IPS-15b (cell line): Measurements from ENCODE around the gene SGTA.
A peak's percentile ranks its signal among the peaks of the same experiment; 100 is the strongest.

Experiments used
- H3K27me3 ChIP-seq: one replicate; pipeline ENCODE4 v1.6.1; 2013; ENCODE audit warnings: low read length; ENCODE audit not compliant: control insufficient read depth, insufficient read depth
- H3K36me3 ChIP-seq: one replicate; pipeline ENCODE4 v1.6.1; 2013; ENCODE audit warnings: low read length; ENCODE audit not compliant: control insufficient read depth, insufficient read depth
- H3K4me1 ChIP-seq: one replicate; pipeline ENCODE4 v1.6.1; 2013; ENCODE audit warnings: mild to moderate bottlenecking, low read length; ENCODE audit not compliant: control insufficient read depth, insufficient read depth
- H3K4me3 ChIP-seq: one replicate; pipeline ENCODE4 v1.5.1; 2013; ENCODE audit warnings: low read depth, low read length
- H3K9ac ChIP-seq: one replicate; pipeline ENCODE4 v1.6.1; 2013; ENCODE audit warnings: low read depth, mild to moderate bottlenecking, low read length
- H3K9me3 ChIP-seq: one replicate; pipeline ENCODE4 v1.6.1; 2013; ENCODE audit warnings: mild to moderate bottlenecking, low read length; ENCODE audit not compliant: control insufficient read depth, insufficient read depth

SGTA gene

DNA sequence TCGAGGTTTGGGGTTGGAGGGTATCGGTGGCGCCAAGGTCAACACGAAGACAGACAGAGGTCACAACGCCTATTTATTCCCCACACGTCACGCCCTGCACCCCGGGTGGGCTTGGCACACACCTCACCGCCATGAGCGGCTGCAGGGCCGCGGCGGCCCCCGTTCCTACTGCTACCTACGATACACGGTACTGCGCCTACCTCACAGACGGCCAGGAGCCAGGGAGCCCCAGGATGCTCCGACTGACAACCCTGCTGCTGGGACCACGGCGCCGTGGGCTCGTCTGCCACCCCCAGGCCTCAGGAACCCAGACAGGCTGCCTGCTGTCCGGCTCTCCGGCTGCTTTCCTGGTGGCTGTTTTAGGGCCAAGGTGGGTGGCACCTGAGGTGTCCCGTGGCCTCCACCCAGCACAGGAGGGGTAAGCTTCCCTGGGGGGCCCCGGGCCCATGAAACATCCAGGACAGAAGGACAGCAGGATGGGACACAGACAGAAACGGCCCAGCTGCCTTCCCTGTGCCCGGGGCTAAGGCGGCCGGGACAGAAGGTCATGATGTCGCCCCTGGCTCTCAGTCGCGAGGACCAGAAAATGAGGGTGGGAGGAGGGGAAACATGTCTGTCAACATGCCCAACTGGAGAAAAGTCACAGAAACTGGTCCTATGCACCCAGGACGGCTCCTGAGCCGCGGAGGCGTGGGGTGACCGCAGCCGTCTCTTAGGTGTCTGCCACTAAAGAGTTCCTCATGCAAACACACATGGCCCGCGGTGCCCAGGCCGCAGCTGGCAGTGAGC lies 28.2 kb downstream of the SGTA start:
- Histone ChIP-seq H3K9ac (no peak overlapping the region), H3K36me3 (peaks cover 48% of the 10 kb centered on the region), H3K4me1 (no peaks in the 10 kb centered on the region)

DNA sequence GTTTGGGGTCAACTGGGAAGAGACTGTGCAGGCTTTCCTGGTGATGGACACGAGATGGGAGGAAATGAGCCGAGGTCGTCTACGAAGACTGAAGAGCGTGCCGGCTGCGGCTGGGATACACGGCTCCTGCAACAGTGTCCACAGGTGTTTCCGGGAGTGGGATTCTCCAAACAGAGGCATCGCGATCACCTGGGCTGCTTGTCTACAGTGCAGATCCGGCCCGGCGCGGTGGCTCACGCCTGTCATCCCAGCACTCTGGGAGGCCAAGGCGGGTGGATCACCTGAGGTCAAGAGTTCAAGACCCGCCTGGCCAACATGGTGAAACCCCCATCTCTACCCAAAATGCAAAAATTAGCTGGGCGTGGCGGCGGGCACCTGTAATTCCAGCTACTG lies 31.6 kb downstream of the SGTA start:
- Histone ChIP-seq H3K4me1 (no peaks in the 10 kb centered on the region), H3K9me3 (no peaks in the 10 kb centered on the region), H3K27me3 (no peaks in the 10 kb centered on the region), H3K4me3 (no peak overlapping the region), H3K9ac (no peak overlapping the region), H3K36me3 (peaks cover 31% of the 10 kb centered on the region)

More for the DNA sequence above, 28.2 kb downstream of the SGTA start:
- Histone ChIP-seq H3K4me3 (no peak overlapping the region), H3K27me3 (no peaks in the 10 kb centered on the region), H3K9me3 (no peaks in the 10 kb centered on the region)

DNA sequence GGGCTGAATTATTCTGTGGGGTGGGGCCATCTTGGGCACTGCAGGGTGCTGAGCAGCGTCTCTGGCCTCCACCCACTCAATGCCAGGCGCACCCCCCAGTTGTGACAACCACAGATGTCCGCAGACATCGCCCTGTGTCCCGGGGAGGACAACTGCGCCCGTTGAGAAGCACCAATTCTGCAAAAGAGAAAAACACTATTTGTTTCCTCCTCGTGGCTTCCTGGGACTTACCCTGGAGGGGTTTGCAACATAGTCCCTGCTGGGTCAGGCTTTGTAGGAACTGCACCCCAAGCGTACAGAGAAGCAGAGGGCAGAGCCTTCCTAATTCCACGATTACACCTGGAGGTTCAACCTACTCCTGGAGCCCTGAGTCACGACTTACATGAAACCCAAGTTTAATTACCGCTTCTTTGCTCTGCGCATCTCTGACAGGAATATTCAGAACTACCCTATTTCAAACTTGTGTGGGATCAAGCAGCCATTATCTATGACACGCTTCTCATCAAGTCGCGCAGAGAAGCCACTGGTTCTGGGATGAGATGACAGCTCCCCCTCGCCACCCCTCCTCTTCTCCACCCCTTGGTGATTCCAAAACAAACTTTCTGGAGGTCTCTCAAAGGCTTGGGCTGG lies 32.1 kb downstream of the SGTA start:
- no peaks in the 10 kb centered on the region for H3K27me3 ChIP-seq
- no peak overlapping the region for H3K4me3 ChIP-seq
- H3K9ac ChIP-seq = no peak overlapping the region
- H3K36me3 ChIP-seq = peaks cover 31% of the 10 kb centered on the region
- H3K4me1 ChIP-seq = no peaks in the 10 kb centered on the region
- H3K9me3 ChIP-seq = no peaks in the 10 kb centered on the region

DNA sequence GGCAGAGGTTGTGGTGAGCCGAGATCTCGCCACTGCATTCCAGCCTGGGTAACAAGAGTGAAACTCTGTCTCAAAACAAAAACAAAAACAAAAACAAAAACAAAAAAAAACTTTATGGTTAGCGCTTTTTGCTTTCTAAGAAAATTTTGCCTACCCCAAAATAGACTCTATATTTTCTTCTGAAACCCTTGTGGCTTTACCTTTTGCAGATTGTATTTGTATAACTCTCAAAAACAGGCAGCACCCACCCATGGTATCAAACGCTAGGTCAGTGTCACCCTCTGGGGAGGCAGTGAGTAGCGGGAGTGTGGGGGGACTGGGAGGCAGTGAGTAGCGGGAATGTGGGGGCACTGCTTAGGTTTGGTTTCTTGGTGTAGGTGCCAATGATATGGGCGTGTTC lies 35.7 kb downstream of the SGTA start:
- no peaks in the 10 kb centered on the region for H3K9me3 ChIP-seq
- no peak overlapping the region for H3K4me3 ChIP-seq
- no peaks in the 10 kb centered on the region for H3K36me3 ChIP-seq
- H3K27me3 ChIP-seq = peaks cover 5% of the 10 kb centered on the region
- no peaks in the 10 kb centered on the region for H3K4me1 ChIP-seq
- H3K9ac ChIP-seq = no peak overlapping the region

DNA sequence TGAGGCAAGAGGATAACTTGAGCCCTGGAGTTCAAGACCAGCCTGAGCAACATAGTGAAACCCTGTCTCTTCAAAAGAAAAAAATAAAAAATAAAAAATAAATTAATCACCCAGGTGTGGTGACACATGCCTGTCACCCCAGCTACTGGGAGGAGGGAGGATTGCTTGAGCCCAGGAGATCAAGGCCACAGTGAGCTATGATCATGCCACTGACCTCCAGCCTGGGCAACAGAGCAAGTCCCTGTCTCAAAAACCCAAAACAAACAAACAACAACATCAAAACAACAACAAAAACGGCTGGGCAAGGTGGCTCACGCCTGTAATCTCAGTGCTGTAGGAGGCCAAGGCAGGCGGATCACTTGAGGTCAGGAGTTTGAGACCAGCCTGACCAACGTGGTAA lies 39.0 kb downstream of the SGTA start:
- Histone ChIP-seq H3K27me3 (peaks cover 5% of the 10 kb centered on the region), H3K9ac (no peak overlapping the region), H3K4me3 (no peak overlapping the region), H3K36me3 (no peaks in the 10 kb centered on the region), H3K4me1 (no peaks in the 10 kb centered on the region), H3K9me3 (no peaks in the 10 kb centered on the region)

DNA sequence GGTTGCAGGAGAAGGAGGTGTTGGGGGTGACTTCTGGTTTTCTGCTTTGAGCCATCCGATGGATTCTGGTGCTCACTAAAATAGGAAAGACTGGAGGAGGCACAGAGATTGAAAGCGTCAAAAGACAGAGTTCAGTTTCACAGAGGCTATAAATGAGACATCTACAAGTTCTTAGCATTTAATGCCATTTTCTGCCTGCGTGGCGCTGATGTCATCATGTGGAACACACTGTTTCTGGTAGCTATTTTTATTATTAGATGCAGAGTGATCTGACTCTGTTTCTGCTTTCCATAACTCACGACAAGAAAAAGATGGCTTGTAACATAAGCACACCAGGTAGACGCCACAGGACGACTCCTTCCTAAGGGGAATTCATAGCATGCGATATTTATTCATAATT lies 40.0 kb downstream of the SGTA start:
- Histone ChIP-seq H3K27me3 (peaks cover 5% of the 10 kb centered on the region), H3K9me3 (no peaks in the 10 kb centered on the region), H3K4me3 (no peak overlapping the region), H3K4me1 (no peaks in the 10 kb centered on the region), H3K9ac (no peak overlapping the region), H3K36me3 (no peaks in the 10 kb centered on the region)

DNA sequence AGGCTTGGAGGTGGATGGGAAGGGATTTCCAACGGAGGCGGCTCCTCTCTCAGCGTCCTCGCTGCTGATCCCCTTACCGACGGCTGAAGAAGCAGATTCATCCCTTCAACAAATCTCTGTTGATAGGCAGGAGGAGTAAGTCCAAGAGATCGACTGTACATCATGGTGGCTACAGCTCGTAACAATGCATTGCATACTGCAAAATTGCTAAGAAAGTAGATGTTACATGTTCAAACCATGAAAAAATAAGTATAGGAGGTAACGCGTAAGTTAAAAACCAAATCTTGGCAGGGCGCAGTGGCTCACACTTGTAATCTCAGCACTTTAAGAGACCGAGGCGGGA lies 42.8 kb downstream of the SGTA start:
- no peak overlapping the region for H3K9ac ChIP-seq
- no peaks in the 10 kb centered on the region for H3K9me3 ChIP-seq
- peaks cover 15% of the 10 kb centered on the region for H3K36me3 ChIP-seq
- H3K4me1 ChIP-seq = no peaks in the 10 kb centered on the region
- no peak overlapping the region for H3K4me3 ChIP-seq
- H3K27me3 ChIP-seq = peaks cover 5% of the 10 kb centered on the region

DNA sequence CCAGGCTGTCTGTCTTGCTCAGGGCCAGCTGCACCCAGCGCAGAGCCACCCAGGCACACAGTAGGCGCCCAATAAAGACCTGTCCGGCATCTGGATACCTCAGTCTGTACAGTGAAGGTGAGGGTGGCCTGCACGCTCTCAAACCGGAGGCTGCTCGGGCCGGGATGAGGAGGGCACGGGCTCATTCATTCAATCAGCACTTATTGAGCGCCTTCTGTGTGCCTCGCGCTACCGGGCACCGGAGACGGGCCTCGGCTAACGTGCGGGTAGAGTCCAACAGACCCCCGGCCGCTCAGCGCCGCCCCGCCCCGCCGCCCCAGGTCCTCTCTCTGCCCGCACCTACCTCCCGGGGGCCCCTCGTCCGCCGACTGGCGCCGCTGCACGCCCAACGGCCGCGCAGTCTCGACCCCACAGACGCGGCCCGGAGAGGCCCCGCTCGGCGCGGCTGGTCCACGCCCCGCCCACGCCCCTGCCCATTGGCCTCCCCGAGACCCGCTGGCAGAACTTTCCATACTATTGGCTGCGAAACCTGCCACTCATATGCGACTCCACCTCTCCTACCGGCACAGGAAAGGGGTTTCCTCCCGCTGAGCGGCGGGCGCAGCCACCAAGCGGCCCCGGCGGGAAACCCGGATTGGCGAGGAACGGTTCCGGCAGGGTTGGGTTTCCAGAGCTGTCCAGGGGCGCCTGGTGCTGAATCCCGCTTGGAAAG lies 43.3 kb downstream of the SGTA start, which contains the start of gene SLC39A3:
Gene SLC39A3, minus strand, starts transcription at position 416 of the 712 bp plus-strand sequence. CDS start 2,760 bp downstream, outside the sequence.
- H3K9ac ChIP-seq = no peak within 1 kb of the TSS
- H3K27me3 ChIP-seq = peaks cover 5% of the 10 kb centered on the region
- peaks cover 20% of the 10 kb centered on the region for H3K36me3 ChIP-seq
- no peaks in the 10 kb centered on the region for H3K9me3 ChIP-seq
- H3K4me3 ChIP-seq = peak within 1 kb of the TSS; percentile 87
- H3K4me1 ChIP-seq = no peaks in the 10 kb centered on the region

DNA sequence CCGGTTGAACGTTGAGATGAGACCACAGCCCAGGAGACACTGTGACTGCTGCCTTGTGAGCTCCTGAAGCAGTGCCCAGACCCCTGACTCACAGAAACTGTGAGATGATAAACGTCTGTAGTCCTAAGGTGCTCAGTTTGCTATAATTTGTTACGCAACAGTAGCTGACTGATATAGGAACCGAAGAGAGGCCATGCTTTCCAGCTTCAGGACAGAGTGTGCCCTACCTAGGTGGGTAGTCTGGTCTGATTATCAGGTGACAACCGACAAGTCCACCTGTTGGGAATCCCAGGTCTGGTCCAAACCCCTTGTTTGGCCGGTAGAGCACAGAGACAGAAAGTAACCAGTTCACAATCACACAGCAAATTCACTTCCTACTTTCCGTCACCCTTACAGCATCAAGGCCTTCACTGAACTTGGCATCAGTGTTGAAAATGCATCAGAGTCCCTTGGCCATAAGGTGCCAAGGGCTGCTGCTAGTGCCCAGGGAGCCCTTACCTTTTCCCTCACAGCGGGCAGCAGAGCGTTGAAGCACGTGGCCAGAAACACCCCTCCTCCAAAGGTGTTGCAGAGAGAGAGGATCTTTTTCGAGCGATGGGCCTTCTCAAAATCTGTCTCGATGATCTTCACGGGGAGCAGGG lies 46.4 kb downstream of the SGTA start:
- Histone ChIP-seq H3K4me3 (no peak overlapping the region), H3K36me3 (peaks cover 31% of the 10 kb centered on the region)

DNA sequence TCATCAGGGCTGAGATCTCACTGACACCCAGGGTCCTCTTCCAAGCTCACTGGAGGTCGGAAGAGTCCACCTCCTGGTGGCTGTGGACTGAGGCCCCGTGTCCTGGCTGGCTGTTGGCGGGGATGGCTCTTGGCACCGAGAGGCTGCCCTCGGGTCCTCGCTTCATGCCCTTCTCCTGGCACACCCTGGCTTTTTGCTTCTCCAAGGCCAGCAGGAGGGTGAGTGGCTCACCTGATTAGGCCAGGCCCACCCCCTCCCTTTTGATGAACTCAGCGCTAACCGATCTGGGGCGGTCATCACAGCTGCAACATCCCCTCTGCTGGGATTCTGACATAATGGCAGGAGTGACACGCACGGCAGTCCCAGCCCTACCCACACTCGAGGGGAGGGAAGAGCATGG lies 47.7 kb downstream of the SGTA start:
- no peaks in the 10 kb centered on the region for H3K27me3 ChIP-seq
- peaks cover 31% of the 10 kb centered on the region for H3K36me3 ChIP-seq
- H3K9me3 ChIP-seq = no peaks in the 10 kb centered on the region
- H3K4me1 ChIP-seq = no peaks in the 10 kb centered on the region
- H3K4me3 ChIP-seq = no peak overlapping the region
- H3K9ac ChIP-seq = no peak overlapping the region

More for the DNA sequence above, 46.4 kb downstream of the SGTA start:
- Histone ChIP-seq H3K27me3 (no peaks in the 10 kb centered on the region), H3K9me3 (no peaks in the 10 kb centered on the region), H3K4me1 (no peaks in the 10 kb centered on the region), H3K9ac (no peak overlapping the region)

DNA sequence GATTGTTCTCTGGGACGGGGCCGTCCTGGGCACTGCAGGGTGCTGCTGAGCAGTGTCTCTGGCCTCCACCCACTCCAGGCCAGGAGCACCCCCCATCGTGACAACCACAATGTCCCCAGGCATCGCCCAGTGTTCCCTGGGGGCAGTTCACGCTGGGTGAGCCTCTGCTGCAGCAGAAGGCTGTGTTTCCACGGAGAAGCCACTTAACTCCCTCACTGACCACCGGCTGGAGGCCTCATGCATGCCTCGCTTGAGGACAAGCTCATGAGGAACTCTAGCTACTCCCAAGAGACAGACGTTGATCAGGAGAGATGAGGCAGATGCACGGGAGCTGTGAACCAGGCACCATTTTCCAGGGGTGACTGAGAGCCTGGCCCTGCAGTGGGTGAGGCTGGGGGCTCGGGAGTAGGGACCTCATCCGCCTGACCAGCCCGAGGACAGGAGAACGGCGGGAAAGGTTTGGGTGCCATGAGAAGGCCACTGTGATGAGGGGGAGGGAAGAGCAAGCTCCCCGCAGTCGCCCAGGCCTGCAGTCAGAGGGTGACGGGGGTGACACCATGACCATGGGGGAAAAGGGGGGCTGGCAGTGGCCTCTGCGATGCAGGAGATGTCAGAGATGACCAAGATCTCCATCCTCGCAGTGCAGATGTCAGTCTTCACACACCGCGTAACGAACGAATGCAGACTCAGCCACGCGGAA lies 48.3 kb downstream of the SGTA start:
- Histone ChIP-seq H3K9me3 (no peaks in the 10 kb centered on the region), H3K36me3 (peaks cover 31% of the 10 kb centered on the region), H3K4me1 (no peaks in the 10 kb centered on the region), H3K27me3 (no peaks in the 10 kb centered on the region), H3K9ac (no peak overlapping the region), H3K4me3 (no peak overlapping the region)
